ENCODE results near the gene IP6K2. TPM values are rescaled to one million over a fixed set of nuclear protein-coding genes. Genes with fewer than 3 reads are reported as not detected.
A peak's percentile ranks its signal among the peaks of the same experiment; 100 is the strongest.

Gene IP6K2
- total and polyA plus RNA-seq, 2 experiments from 2014 or later = 57.4 to 59.6 TPM

DNA sequence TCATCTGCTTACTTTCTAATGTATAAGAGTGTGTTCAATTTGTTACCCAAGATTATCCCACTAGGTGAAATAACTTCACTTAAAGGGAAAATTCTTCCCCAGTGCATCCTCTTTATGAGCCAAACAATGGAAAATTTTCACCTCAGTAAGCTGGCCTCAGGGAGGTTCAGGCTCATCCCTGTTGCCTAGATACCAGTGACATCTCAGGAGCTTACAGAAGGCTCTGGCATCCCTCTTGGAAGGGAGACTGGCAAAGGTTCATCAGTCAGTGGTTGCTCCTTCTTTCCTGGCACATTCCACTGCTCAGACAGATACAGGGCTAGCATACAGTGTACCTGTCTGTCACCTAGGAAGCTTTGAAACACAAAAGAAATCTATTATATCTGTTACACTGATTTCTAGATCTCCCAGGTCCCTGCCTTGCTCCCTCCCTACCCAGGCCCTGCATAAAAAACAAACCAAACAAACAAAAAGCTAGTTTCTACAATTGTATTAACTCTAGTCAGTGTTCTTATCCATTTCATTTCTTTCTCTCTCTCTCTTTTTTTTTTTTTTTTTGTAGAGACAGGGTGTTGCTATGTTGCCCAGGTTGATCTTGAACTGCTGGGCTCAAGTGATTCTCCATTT, 1.7 kb downstream of the IP6K2 start:
- Histone ChIP-seq H4K20me1 (ENCODE audit: insufficient read depth) (no peaks in the 10 kb centered on the region), H3K4me3 (peak overlapping the region; percentile 94), H3K36me3 (ENCODE audit: low read depth) (peaks cover 20% of the 10 kb centered on the region)

DNA sequence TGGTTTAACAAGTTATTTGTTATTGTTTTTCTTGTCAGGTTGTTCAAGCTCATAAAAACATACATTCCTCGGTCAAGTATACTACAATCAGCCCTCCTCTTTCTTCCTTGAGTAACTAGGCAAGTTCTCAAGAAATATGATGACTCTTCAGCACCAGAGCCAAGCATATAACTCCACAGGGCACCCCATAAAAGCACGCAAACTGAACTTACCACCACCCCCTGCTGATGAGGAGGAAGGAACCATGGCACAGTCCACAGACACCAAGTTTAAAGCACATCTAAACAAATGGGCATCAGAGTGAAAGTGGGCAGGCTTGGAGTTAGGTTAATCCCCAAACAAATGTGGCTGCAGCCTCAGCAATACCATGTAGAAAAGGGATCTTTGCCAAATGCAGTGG, 5.3 kb downstream of the IP6K2 start:
- H3K27ac ChIP-seq = no peak overlapping the region
- H3K36me3 ChIP-seq (ENCODE audit: low read depth) = peaks cover 29% of the 10 kb centered on the region
- no peak for TF ChIP-seq EZH2phosphoT487 (IDR thresholded peaks at IDR 0.05; ENCODE audit: insufficient read depth, low read depth)
- no peak for TF ChIP-seq EZH2 (IDR thresholded peaks at IDR 0.05; ENCODE audit: insufficient read depth, poor library complexity, severe bottlenecking)
- in situ Hi-C loops (cut with MboI) = no loop called here
- H3K9me3 ChIP-seq (ENCODE audit: low read depth) = no peaks in the 10 kb centered on the region
- no peak overlapping the region for H3K4me3 ChIP-seq
- no peak overlapping the region for H3K9ac ChIP-seq
- DNase-seq = no peak
- H3K4me1 ChIP-seq (ENCODE audit: insufficient read depth) = peaks cover 35% of the 10 kb centered on the region
- no peaks in the 10 kb centered on the region for H3K9me2 ChIP-seq (ENCODE audit: insufficient read depth)
- peaks cover 6% of the 10 kb centered on the region; the same call in 1 of the 2 replicates for H4K20me1 ChIP-seq (ENCODE audit: insufficient read depth)
- H3K4me2 ChIP-seq (ENCODE audit: unreplicated experiment) = no peak overlapping the region
- peaks cover 100% of the 10 kb centered on the region for H3K79me2 ChIP-seq (ENCODE audit: insufficient read depth)
- H3F3A ChIP-seq (ENCODE audit: insufficient read depth) = peaks cover 46% of the 10 kb centered on the region
- H2AFZ ChIP-seq = no peak overlapping the region
- H3K27me3 ChIP-seq (replicated peaks; ENCODE audit: insufficient read depth) = no peaks in the 10 kb centered on the region
- 96 to 98% methylated on average over 2 of the region's 2 CpGs for WGBS, 2 experiments (ENCODE audit: low coverage in 1 of 2, low lambda C conversion rate in 2 of 2, missing lambda C conversion rate in 2 of 2)

More for the DNA sequence above, 1.7 kb downstream of the IP6K2 start:
- Histone ChIP-seq H3K9me2 (ENCODE audit: insufficient read depth) (no peaks in the 10 kb centered on the region), H2AFZ (no peak overlapping the region), H3K27me3 (replicated peaks; ENCODE audit: insufficient read depth) (no peaks in the 10 kb centered on the region), H3K9ac (peak overlapping the region; percentile 96), H3K27ac (peak overlapping the region; percentile 67), H3K9me3 (ENCODE audit: low read depth) (no peaks in the 10 kb centered on the region), H3F3A (ENCODE audit: insufficient read depth) (peaks cover 15% of the 10 kb centered on the region), H3K4me1 (ENCODE audit: insufficient read depth) (peaks cover 15% of the 10 kb centered on the region), H3K4me2 (ENCODE audit: unreplicated experiment) (peak overlapping the region; percentile 83), H3K79me2 (ENCODE audit: insufficient read depth) (peaks cover 68% of the 10 kb centered on the region)
- TF ChIP-seq EZH2 (IDR thresholded peaks at IDR 0.05; ENCODE audit: insufficient read depth, poor library complexity, severe bottlenecking) = no peak
- no peak for TF ChIP-seq EZH2phosphoT487 (IDR thresholded peaks at IDR 0.05; ENCODE audit: insufficient read depth, low read depth)
- in situ Hi-C loops (cut with MboI) = no loop called here
- peak; percentile 88 for DNase-seq

GRCh38 chr3:48709051-48709461, 8.0 kb downstream of the IP6K2 start:
- Histone ChIP-seq H3F3A (ENCODE audit: insufficient read depth) (peaks cover 44% of the 10 kb centered on the region), H3K9me3 (ENCODE audit: low read depth) (no peaks in the 10 kb centered on the region), H3K9me2 (ENCODE audit: insufficient read depth) (no peaks in the 10 kb centered on the region), H2AFZ (no peak overlapping the region), H3K27ac (peak overlapping the region; percentile 93), H3K4me1 (ENCODE audit: insufficient read depth) (peaks cover 20% of the 10 kb centered on the region), H3K79me2 (ENCODE audit: insufficient read depth) (peaks cover 100% of the 10 kb centered on the region), H3K4me3 (no peak overlapping the region), H3K27me3 (replicated peaks; ENCODE audit: insufficient read depth) (no peaks in the 10 kb centered on the region), H3K36me3 (ENCODE audit: low read depth) (peaks cover 30% of the 10 kb centered on the region), H3K4me2 (ENCODE audit: unreplicated experiment) (peak overlapping the region; percentile 50), H3K9ac (peak overlapping the region; percentile 64), H4K20me1 (ENCODE audit: insufficient read depth) (peaks cover 11% of the 10 kb centered on the region; the same call in 1 of the 2 replicates)
- WGBS, 2 experiments (ENCODE audit: low coverage in 1 of 2, low lambda C conversion rate in 2 of 2, missing lambda C conversion rate in 2 of 2) = 40 to 41% methylated on average over 7 of the region's 7 CpGs
- in situ Hi-C loops (cut with MboI) = no loop called here
- no peak for TF ChIP-seq EZH2 (IDR thresholded peaks at IDR 0.05; ENCODE audit: insufficient read depth, poor library complexity, severe bottlenecking)
- no peak for TF ChIP-seq EZH2phosphoT487 (IDR thresholded peaks at IDR 0.05; ENCODE audit: insufficient read depth, low read depth)
- DNase-seq = peak; percentile 69

DNA sequence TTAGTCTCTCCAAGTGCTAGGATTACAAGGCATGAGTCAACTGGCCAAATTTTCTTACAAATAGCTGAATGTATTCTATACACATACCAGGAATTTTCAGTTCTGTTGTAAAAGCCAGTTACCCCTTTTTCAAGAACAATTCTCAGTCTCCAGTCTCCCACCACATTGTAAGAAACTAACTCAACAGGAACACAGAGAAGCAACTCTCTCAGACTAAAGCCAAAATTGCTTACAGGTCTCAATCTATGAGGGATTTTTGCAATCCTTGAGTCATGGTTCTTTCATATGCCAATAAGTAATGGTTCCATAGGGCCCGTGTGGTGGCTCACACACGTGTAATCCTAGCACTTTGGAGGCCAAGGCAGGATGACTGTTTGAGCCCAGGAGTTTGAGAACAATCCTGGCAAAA, 8.5 kb downstream of the IP6K2 start:
- H2AFZ ChIP-seq = no peak overlapping the region
- peaks cover 44% of the 10 kb centered on the region for H3F3A ChIP-seq (ENCODE audit: insufficient read depth)
- H3K27me3 ChIP-seq (replicated peaks; ENCODE audit: insufficient read depth) = no peaks in the 10 kb centered on the region
- no peak for TF ChIP-seq EZH2phosphoT487 (IDR thresholded peaks at IDR 0.05; ENCODE audit: insufficient read depth, low read depth)
- no peak for TF ChIP-seq EZH2 (IDR thresholded peaks at IDR 0.05; ENCODE audit: insufficient read depth, poor library complexity, severe bottlenecking)
- H3K4me2 ChIP-seq (ENCODE audit: unreplicated experiment) = peak overlapping the region; percentile 50
- peak; percentile 93 for DNase-seq
- H3K9me2 ChIP-seq (ENCODE audit: insufficient read depth) = no peaks in the 10 kb centered on the region
- H3K9ac ChIP-seq = peak overlapping the region; percentile 64
- in situ Hi-C loops (cut with MboI) = no loop called here
- WGBS, 2 experiments (ENCODE audit: low coverage in 1 of 2, low lambda C conversion rate in 2 of 2, missing lambda C conversion rate in 2 of 2) = 0 to 7% methylated on average over 2 of the region's 2 CpGs
- no peak overlapping the region for H3K4me3 ChIP-seq
- H3K36me3 ChIP-seq (ENCODE audit: low read depth) = peaks cover 26% of the 10 kb centered on the region
- peaks cover 20% of the 10 kb centered on the region for H3K4me1 ChIP-seq (ENCODE audit: insufficient read depth)
- H4K20me1 ChIP-seq (ENCODE audit: insufficient read depth) = peaks cover 11% of the 10 kb centered on the region; the same call in 1 of the 2 replicates
- peak overlapping the region; percentile 93 for H3K27ac ChIP-seq
- H3K79me2 ChIP-seq (ENCODE audit: insufficient read depth) = peaks cover 100% of the 10 kb centered on the region
- no peaks in the 10 kb centered on the region for H3K9me3 ChIP-seq (ENCODE audit: low read depth)
